Esophagus muscularis mucosa (tissue), 4 donors: ENCODE results near the gene LTBP1. TPM values are rescaled to one million over a fixed set of nuclear protein-coding genes. Genes with fewer than 3 reads are reported as not detected.

Experiments used
- DNase-seq: peaks from one replicate; pipeline ENCODE4 v3.0.0-alpha.2; 2017; ENCODE audit errors: extremely low spot score
- H3K27ac ChIP-seq, 4 donors: fragments of 200-600 bp; sonication (generic); replicated peaks in 1 of 4; 1 replicate in 3 of 4; 2 replicates in 1 of 4; pipeline ENCODE4 v1.5.1; 2016 to 2019; ENCODE audit warnings: mild to moderate bottlenecking in 1 of 4
- H3K27me3 ChIP-seq, 4 donors: fragments of 200-600 bp; sonication (generic); one replicate each; pipeline versions ENCODE4 v1.5.1 to v1.6.0; 2016 to 2019
- H3K36me3 ChIP-seq, 4 donors: fragments of 200-600 bp; sonication (generic); one replicate each; pipeline ENCODE4 v1.5.1; 2016 to 2019
- H3K4me1 ChIP-seq, 4 donors: fragments of 200-600 bp; sonication (generic); one replicate each; pipeline ENCODE4 v1.5.1; 2016 to 2019
- H3K4me3 ChIP-seq, 4 donors: fragments of 200-600 bp; sonication (generic); 1 replicate in 2 of 4; 2 replicates in 2 of 4; pipeline ENCODE4 v1.5.1; 2016 to 2019; ENCODE audit warnings: mild to moderate bottlenecking in 4 of 4, moderate library complexity in 1 of 4
- H3K9me3 ChIP-seq, 4 donors: fragments of 200-600 bp; sonication (generic); 1 replicate in 3 of 4; 2 replicates in 1 of 4; pipeline ENCODE4 v1.5.1; 2016 to 2019
- EP300 ChIP-seq: sonication (generic); formaldehyde crosslinking; IDR thresholded peaks from one replicate; pipeline ENCODE4 v1.6.1; 2017; ENCODE audit warnings: antibody characterized with exemption
- POLR2A ChIP-seq: fragments of 450-650 bp; IDR thresholded peaks from one replicate; pipeline ENCODE4 v1.6.1; 2017; ENCODE audit warnings: antibody characterized with exemption, moderate library complexity, mild to moderate bottlenecking, low read depth
- POLR2AphosphoS5 ChIP-seq, 2 donors: sonication (generic); formaldehyde crosslinking; IDR thresholded peaks; one replicate each; pipeline ENCODE4 v1.6.1; 2017; ENCODE audit warnings: antibody characterized with exemption in 2 of 2
- WGBS: methylation state at CpG from one replicate; pipeline ENCODE4 v1.1.5; 2018; 5-methylcytosine and 5-hydroxymethylcytosine counted together
- intact Hi-C: fragments of 100-400 bp; cut with DNase I; formaldehyde crosslinking; loops from one replicate; pipeline ENCODE4 v1.15.1; 2023
- total RNA-seq, 4 donors: library from RNA; depleted of rRNA; stranded (reverse); fragments of >200 nt; gene quantifications; one replicate each; pipeline versions ENCODE4 v1.1.0 to v1.2.1, GENCODE V29; 2016
- TF ChIP-seq, protein P1 (sequence below), 3 experiments: fragments of 200-600 bp in 2 of 3; fragments of 450-650 bp in 1 of 3; sonication (generic) in 2 of 3; IDR thresholded peaks; one replicate each; pipeline ENCODE4 v1.5.1; 2017 to 2019; ENCODE audit warnings: antibody characterized with exemption in 3 of 3, mild to moderate bottlenecking in 2 of 3, moderate library complexity in 1 of 3

Gene LTBP1
- total RNA-seq, 4 donors from 2014 or later: 254 to 465 (median 368) TPM

- no peak overlapping the region for H3K4me3 ChIP-seq
- TF ChIP-seq POLR2AphosphoS5 (IDR thresholded peaks at IDR 0.05) (no peak), EP300 (no peak), POLR2A (no peak)
- TF ChIP-seq, protein P1, sequence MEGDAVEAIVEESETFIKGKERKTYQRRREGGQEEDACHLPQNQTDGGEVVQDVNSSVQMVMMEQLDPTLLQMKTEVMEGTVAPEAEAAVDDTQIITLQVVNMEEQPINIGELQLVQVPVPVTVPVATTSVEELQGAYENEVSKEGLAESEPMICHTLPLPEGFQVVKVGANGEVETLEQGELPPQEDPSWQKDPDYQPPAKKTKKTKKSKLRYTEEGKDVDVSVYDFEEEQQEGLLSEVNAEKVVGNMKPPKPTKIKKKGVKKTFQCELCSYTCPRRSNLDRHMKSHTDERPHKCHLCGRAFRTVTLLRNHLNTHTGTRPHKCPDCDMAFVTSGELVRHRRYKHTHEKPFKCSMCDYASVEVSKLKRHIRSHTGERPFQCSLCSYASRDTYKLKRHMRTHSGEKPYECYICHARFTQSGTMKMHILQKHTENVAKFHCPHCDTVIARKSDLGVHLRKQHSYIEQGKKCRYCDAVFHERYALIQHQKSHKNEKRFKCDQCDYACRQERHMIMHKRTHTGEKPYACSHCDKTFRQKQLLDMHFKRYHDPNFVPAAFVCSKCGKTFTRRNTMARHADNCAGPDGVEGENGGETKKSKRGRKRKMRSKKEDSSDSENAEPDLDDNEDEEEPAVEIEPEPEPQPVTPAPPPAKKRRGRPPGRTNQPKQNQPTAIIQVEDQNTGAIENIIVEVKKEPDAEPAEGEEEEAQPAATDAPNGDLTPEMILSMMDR (IDR thresholded peaks at IDR 0.05): no peak
- intact Hi-C loops: no loop called here
- peaks cover 0 to 5% (median 0%) of the 10 kb centered on the region in 4 donors for H3K9me3 ChIP-seq
- H3K27ac ChIP-seq: no peak overlapping the region
- no peak for DNase-seq
- no peaks in the 10 kb centered on the region for H3K27me3 ChIP-seq
- 95% methylated on average over 4 of the region's 4 CpGs for WGBS
- peaks cover 6 to 43% (median 25%) of the 10 kb centered on the region in 4 donors for H3K4me1 ChIP-seq
- no peaks in the 10 kb centered on the region for H3K36me3 ChIP-seq
These were observed 153.2 kb downstream of the LTBP1 start for GRCh38 chr2:33099989-33100388.

DNA sequence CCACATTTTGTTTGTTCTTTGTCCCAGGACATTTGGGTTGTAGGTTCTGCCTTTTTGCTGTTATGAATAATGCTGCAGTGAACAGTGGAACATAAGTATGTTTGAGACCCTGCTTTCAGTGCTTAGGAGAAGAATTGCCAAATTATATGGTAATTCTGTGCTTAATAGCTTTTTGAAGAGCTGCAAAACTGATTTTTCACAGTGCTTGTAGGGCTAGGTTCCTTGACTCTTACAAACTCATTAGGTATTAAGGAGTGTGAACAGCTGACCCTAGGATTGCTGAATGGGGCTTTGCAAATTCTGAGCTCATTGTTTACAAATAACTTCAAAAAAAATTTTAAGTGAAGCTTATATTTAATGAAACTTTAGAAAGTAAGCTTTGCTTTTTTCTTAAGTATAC lies 154.2 kb downstream of the LTBP1 start:
- H3K36me3 ChIP-seq: no peaks in the 10 kb centered on the region
- no peak for DNase-seq
- H3K27me3 ChIP-seq: no peaks in the 10 kb centered on the region
- H3K4me1 ChIP-seq: peaks cover 6 to 44% (median 27%) of the 10 kb centered on the region in 4 donors
- H3K9me3 ChIP-seq: no peaks in the 10 kb centered on the region
- H3K4me3 ChIP-seq: no peak overlapping the region
- H3K27ac ChIP-seq: no peak overlapping the region
- TF ChIP-seq POLR2A (no peak), EP300 (no peak), POLR2AphosphoS5 (IDR thresholded peaks at IDR 0.05) (no peak)
- TF ChIP-seq, protein P1 (IDR thresholded peaks at IDR 0.05): no peak
- intact Hi-C loops: no loop called here

DNA sequence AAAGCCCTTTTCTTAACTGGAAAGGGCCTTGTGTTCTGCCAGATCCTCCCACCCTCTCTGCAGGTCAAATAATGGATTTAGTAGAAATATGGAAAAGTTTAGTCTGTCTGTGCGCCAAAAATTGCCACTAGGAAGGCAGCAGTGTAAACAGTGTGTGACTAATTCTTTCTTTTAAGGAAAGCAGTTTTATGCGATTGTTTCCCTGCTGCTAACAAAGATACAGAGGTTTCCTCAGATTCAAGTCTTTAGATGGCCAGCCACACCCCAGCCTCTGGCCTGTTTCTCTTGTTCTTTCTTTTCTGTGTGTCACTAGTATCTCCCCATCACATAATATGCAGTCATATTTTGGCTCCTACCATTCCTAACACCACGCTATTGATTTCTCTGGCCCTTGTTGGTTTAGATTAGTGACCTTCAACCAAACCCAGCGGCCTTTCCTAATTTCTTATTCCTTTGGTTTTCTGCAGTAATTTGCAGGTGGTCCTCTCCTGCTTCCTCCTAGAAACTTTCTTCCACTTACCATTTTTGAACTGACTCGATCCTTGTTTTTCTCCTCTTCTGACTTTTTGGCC lies 157.4 kb downstream of the LTBP1 start:
- no peaks in the 10 kb centered on the region for H3K9me3 ChIP-seq
- H3K4me1 ChIP-seq: peaks cover 20 to 57% (median 38%) of the 10 kb centered on the region in 4 donors
- DNase-seq: no peak
- H3K27ac ChIP-seq: peak overlapping the region; percentile 41 to 67 (median 50)
- WGBS: 52% methylated on average over 5 of the region's 5 CpGs
- H3K36me3 ChIP-seq: no peaks in the 10 kb centered on the region
- no peak overlapping the region for H3K4me3 ChIP-seq
- intact Hi-C loops: no loop called here
- no peaks in the 10 kb centered on the region for H3K27me3 ChIP-seq
- TF ChIP-seq POLR2A: no peak
- TF ChIP-seq, protein P1 (IDR thresholded peaks at IDR 0.05): no peak
- no peak for TF ChIP-seq POLR2AphosphoS5 (IDR thresholded peaks at IDR 0.05)
- no peak for TF ChIP-seq EP300

GRCh38 chr2:33104726-33105125 lies 158.0 kb downstream of the LTBP1 start:
- no peaks in the 10 kb centered on the region for H3K36me3 ChIP-seq
- TF ChIP-seq POLR2A (no peak), POLR2AphosphoS5 (IDR thresholded peaks at IDR 0.05) (no peak), EP300 (no peak)
- TF ChIP-seq, protein P1 (IDR thresholded peaks at IDR 0.05): no peak
- H3K27me3 ChIP-seq: no peaks in the 10 kb centered on the region
- no peak overlapping the region for H3K4me3 ChIP-seq
- no peak for DNase-seq
- no peaks in the 10 kb centered on the region for H3K9me3 ChIP-seq
- intact Hi-C loops: no loop called here
- 44% methylated on average over 4 of the region's 4 CpGs for WGBS
- peak overlapping the region; percentile 41 to 67 (median 50) for H3K27ac ChIP-seq
- H3K4me1 ChIP-seq: peaks cover 21 to 62% (median 44%) of the 10 kb centered on the region in 4 donors

DNA sequence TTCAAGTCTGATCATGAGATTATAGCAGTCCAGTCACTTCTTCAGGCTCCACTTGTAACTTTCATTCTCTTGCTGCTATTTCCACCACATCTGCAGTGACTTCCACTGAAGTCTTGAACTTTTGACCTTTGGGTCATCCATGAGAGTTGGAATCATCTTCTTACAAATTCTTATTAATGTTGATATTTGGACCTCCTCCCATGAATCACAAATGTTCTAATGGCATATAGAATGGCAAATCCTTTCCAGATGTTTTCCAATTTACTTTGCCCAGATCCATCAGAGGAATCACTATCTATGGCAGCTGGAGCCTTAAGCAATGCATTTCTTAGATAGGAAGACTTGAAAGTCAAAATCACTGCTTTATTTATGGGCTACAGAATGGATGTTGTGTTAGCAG lies 159.4 kb downstream of the LTBP1 start:
- TF ChIP-seq EP300: no peak
- no peak for TF ChIP-seq POLR2AphosphoS5 (IDR thresholded peaks at IDR 0.05)
- TF ChIP-seq POLR2A: no peak
- TF ChIP-seq, protein P1 (IDR thresholded peaks at IDR 0.05): no peak
- peaks cover 0 to 3% (median 0%) of the 10 kb centered on the region in 4 donors for H3K36me3 ChIP-seq
- DNase-seq: no peak
- no peak overlapping the region for H3K27ac ChIP-seq
- H3K9me3 ChIP-seq: no peaks in the 10 kb centered on the region
- intact Hi-C loops: no loop called here
- H3K4me3 ChIP-seq: no peak overlapping the region
- peaks cover 28 to 63% (median 48%) of the 10 kb centered on the region in 4 donors for H3K4me1 ChIP-seq
- no peaks in the 10 kb centered on the region for H3K27me3 ChIP-seq
